Type B pancreatic cell (in vitro differentiated cells): ENCODE measurements around the gene AQP6. TPM values are rescaled to one million over a fixed set of nuclear protein-coding genes. Genes with fewer than 3 reads are reported as not detected.

ENCODE experiments used
- DNase-seq: peaks from one replicate; pipeline ENCODE4 v3.0.0; 2021; ENCODE audit warnings: mixed read lengths; ENCODE audit not compliant: unreplicated experiment; ENCODE audit errors: extremely low spot score
- H3K27ac Mint-ChIP-seq: 2 replicates; pipeline ENCODE4 v1.8.0; 2021; ENCODE audit warnings: mild to moderate bottlenecking, mixed read lengths
- H3K27me3 Mint-ChIP-seq: 2 replicates; pipeline ENCODE4 v1.8.0; 2021; ENCODE audit warnings: mixed read lengths
- H3K36me3 Mint-ChIP-seq: 2 replicates; pipeline ENCODE4 v1.8.0; 2021; ENCODE audit warnings: mixed read lengths
- H3K4me1 Mint-ChIP-seq: one replicate; pipeline ENCODE4 v1.8.0; 2021; ENCODE audit warnings: mixed read lengths; ENCODE audit not compliant: unreplicated experiment
- H3K4me3 Mint-ChIP-seq: 2 replicates; pipeline ENCODE4 v1.8.0; 2021; ENCODE audit warnings: mild to moderate bottlenecking, mixed read lengths
- H3K9me3 Mint-ChIP-seq: 2 replicates; pipeline ENCODE4 v1.8.0; 2021; ENCODE audit warnings: mixed read lengths
- CTCF ChIP-seq: fragments of 200-600 bp; sonication (generic); conservative IDR thresholded peaks from 2 replicates; pipeline ENCODE4 v1.5.0; 2021; ENCODE audit warnings: antibody characterized with exemption, mild to moderate bottlenecking
- total RNA-seq: library from RNA; stranded (reverse); gene quantifications from 2 replicates; pipeline ENCODE4 v1.2.1, GENCODE V29; 2021; ENCODE audit warnings: low replicate concordance

The AQP6 gene
- total RNA-seq, 1 donor from 2014 or later, result 0.22 TPM

- DNase-seq, result no peak
- Mint-ChIP-seq H3K27me3 (peaks cover 6% of the 10 kb centered on the region), H3K27ac (no peak overlapping the region), H3K36me3 (no peaks in the 10 kb centered on the region), H3K4me3 (no peak overlapping the region), H3K4me1 (peaks cover 8% of the 10 kb centered on the region), H3K9me3 (peaks cover 5% of the 10 kb centered on the region)
- no peak for TF ChIP-seq CTCF
Measured at GRCh38 chr12:49932533-49933130, 40.1 kb upstream of the AQP6 start.

- Mint-ChIP-seq H3K36me3 (no peaks in the 10 kb centered on the region), H3K9me3 (peaks cover 5% of the 10 kb centered on the region), H3K27me3 (peaks cover 3% of the 10 kb centered on the region), H3K4me1 (peaks cover 8% of the 10 kb centered on the region), H3K4me3 (no peak overlapping the region), H3K27ac (no peak overlapping the region)
- no peak for DNase-seq
- no peak for TF ChIP-seq CTCF
Measured at GRCh38 chr12:49933796-49934195, 39.0 kb upstream of the AQP6 start.

DNA sequence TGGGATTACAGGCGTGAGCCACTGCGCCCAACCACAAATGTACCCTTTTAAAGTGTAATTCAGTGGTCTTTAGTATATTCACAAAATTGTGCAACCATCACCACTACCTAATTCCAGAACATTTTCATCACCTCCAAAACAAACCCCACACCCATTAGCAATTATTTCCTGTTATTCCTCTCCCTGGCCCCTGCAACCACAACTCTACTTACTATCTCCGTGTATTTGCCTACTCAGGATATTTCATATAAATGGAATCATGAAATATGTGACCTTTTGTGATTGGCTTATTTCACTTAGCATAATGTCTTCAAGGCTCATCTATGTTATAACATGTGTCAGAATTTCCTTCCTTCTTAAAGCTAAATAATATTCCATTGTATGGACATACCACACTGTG lies 38.2 kb upstream of the AQP6 start:
- no peak overlapping the region for H3K4me3 Mint-ChIP-seq
- no peaks in the 10 kb centered on the region for H3K36me3 Mint-ChIP-seq
- H3K9me3 Mint-ChIP-seq, result peaks cover 5% of the 10 kb centered on the region
- peaks cover 8% of the 10 kb centered on the region for H3K4me1 Mint-ChIP-seq
- H3K27me3 Mint-ChIP-seq, result peaks cover 3% of the 10 kb centered on the region
- no peak for TF ChIP-seq CTCF
- no peak overlapping the region for H3K27ac Mint-ChIP-seq
- no peak for DNase-seq

- Mint-ChIP-seq H3K4me1 (peaks cover 16% of the 10 kb centered on the region), H3K36me3 (no peaks in the 10 kb centered on the region), H3K27ac (no peak overlapping the region), H3K27me3 (no peaks in the 10 kb centered on the region), H3K4me3 (no peak overlapping the region), H3K9me3 (peaks cover 5% of the 10 kb centered on the region)
- TF ChIP-seq CTCF, result no peak
- DNase-seq, result no peak
Measured at GRCh38 chr12:49936925-49937324, 35.8 kb upstream of the AQP6 start.

GRCh38 chr12:49937639-49938300 lies 35.0 kb upstream of the AQP6 start:
- TF ChIP-seq CTCF, result no peak
- no peaks in the 10 kb centered on the region for H3K36me3 Mint-ChIP-seq
- H3K4me1 Mint-ChIP-seq, result peaks cover 21% of the 10 kb centered on the region
- no peak for DNase-seq
- H3K27ac Mint-ChIP-seq, result no peak overlapping the region
- H3K27me3 Mint-ChIP-seq, result no peaks in the 10 kb centered on the region
- H3K9me3 Mint-ChIP-seq, result peaks cover 5% of the 10 kb centered on the region
- no peak overlapping the region for H3K4me3 Mint-ChIP-seq
